ENCODE data around the gene CDKN1C.

Gene CDKN1C

DNA sequence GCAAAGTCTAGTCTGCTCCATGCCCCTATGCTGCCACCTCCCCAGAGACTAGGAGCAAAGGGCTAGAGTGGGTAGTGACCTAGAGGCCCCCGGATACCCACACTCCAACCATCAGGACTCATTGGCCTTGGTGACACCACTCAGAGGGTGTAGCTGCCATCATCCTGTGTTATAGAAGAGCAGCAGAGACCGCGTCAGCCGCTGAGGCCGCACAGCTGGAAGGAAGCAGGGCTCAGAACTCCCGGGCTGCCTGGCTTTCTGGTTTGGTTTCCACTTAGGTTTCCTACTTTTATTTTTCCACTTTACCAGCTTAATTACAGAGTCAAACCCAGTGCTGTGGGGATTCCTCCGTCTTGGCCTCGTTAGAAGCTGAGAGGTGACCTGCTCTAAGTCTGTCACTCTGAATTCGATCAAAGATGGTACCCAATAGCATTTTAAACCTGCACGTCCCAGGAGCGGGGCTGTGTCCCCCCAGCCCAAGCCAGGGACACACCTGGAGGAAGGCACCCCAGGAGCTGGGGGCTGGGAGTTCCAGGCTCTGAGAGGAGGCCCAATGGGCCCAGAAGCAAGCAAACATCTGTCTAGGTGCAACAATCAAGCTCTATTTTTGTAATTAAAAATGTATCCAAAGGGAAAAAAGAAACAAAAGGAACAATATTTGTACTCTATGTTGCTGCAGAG, 2.1 kb upstream of the CDKN1C start:
- DNase-seq, result no peak

DNA sequence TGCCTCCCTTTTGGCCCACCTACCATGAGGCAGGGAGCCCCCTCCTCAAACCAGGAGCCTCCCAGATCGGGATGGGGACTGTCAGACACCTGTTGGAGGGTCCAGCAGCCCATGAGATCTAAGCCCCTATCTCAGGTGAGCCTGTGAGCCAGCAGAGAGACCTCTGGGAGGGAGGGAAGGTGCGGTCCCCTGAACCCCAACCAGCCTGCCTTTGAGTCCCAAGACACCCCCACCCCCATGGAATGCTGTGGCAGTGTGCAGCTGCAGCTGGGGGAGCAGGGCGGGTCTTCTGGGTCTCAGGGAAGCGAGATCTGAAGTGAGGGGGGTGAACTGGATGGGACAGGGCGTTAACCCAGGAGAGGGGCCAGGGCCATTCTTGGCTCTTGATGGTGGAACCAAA, 1.4 kb upstream of the CDKN1C start:
- no peak for DNase-seq

DNA sequence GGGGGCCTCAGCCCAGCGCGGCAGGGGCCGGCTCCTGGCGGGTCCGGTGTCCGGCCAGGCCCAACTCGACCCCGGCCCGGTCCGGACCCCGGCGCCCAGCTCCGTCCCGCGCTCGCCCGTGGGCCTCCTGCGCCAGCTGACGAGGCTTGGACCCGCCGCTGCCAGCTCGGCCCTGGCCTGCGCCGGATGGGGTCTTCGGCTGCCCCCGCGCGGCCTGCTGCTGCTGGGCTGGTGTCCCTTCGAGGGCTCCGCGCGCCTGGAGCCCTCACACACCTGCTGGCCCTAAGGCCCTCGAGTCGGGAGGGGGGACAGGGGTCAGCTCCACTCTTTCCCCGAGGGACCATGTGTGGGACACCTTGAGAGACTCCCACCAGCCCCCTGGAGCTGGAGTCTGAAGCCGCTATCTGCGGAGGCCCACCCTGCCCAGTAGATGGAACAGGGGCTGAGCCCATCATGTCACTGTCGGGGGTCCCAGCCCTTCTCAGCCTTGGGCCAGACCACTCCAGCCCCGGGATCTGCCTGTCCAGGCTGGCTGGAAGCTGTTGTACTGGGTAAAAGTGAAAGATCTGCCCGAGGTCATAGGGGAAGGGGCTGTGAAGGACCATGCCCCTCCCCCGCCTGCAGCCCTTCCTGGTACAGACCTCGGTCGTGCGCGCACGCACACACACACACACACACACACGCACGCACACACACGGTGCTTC, 768 bp upstream of the CDKN1C start:
- no peak for DNase-seq

DNA sequence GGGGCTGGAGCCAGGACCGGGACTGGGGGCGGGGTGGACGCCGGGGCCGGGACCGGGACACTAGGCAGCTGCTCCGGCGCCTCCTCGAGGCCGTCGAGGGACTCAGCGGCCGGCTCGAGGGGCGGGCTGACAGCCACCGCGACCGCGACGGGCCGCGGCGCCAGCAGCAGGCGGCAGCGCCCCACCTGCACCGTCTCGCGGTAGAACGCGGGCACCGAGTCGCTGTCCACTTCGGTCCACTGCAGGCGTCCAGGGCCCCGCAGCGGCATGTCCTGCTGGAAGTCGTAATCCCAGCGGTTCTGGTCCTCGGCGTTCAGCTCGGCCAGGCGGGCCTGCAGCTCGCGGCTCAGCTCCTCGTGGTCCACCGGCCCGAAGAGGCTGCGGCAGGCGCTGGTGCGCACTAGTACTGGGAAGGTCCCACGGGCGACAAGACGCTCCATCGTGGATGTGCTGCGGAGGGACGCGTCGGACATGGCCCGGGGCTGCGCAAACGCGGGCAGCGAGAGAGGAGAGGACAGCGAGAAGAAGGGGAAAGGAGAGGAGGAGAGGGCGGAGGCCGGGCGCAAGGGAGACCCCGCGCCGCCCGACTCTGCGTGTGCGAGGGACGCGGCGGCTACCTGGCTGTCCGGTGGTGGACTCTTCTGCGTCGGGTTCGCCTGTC, 428 bp downstream of the CDKN1C start:
- no peak for DNase-seq

DNA sequence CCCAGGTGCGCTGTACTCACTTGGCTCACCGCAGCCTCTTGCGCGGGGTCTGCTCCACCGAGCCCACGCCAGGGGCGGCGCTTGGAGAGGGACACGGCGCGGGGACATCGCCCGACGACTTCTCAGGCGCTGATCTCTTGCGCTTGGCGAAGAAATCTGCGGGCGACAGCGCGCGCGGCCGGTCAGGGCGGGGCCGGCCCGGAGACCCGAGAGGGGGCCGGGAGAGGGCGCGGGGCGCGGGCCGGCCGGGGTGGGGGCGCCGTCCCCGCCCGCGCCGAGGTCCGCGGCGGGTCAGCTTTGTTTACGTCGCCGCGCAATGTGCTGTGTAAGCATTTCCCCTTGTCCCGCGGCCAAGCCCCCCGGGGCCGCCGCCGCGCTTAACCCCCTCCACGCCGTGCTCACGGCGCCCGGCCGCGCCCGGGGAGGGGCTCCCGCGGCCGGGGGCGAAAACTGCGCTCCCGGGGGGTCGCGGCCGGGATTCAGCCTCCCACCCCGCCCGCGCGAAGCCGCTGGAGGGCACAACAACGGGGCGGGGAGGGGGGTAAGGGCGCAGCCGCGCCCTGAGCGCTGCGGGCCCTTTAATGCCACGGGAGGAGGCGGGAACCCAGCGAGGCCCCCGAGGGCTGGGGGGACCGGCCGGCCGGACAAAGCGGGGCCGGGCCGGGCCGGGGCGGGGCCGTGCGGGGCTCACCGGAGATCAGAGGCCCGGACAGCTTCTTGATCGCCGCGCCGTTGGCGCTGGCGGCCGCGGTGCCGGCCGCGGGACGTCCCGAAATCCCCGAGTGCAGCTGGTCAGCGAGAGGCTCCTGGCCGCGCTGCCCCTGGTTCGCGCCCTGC, 1.4 kb downstream of the CDKN1C start:
- no peak for DNase-seq

DNA sequence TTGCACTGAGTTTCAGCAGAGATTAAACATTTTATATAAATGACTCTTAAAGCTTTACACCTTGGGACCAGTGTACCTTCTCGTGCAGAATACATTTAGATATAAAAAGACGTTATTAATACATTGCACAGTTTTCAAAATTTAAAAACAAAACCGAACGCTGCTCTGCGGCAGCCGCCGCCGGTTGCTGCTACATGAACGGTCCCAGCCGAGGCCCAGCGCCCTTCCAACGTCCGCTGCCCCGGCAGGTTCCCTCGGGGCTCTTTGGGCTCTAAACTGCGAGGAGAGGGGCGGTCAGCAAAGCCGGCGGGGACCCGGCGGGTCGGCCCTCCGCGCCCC, 2.0 kb downstream of the CDKN1C start:
- no peak for DNase-seq

DNA sequence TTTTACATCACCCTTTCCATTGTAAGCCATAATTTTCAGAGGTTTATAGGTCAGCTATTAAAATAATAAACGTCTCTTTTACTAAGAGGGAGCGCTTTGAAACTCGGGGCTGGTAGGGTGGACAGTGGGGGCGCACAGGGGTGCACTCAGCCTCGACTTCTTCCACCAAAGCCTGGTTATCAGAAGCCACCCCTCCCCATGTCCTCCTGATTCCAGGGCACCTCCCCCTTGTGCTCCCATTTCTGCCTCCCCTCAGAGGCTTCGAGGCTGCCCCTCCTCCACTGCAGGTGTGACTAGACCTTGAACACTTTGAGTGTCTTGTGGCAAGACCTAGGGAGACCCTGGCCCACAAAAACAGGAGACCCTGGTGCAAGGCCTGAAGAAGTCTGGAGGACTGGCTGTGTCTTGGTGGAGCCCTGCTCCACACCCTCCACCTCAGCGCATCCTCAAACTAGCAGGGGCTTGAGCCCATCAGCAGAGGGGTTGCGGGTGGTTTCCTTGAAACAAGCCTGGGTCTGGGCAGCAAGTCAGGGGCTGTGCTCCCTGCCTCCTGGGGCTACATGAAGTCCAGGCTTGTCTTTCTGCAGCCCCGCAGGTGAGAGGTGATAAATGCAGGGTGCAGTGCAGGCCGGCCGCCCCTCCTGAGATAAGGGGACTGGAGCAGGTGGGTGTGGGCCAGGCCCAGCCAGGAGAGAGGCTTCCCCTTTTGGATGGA, 3.0 kb downstream of the CDKN1C start:
- no peak for DNase-seq

DNA sequence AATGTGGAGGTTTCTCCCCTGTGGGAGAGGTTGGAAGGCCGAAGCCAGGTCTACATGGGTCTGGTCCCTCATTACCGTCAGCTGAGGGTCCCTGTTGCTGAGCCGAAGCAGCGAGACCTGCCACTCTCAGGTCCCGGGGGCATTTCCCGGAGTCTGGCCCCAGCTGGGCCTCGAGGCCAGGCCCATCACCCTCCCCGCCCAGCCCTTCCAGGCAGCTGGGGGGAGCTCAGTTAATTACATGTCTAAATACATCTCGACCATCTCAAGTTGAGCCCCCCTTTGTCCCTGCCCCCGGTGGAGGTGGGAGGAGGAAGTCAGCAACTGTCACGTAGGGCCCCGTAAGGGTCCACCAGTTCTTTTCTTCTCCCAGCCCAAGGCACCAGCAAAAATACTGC, 3.6 kb downstream of the CDKN1C start:
- no peak for DNase-seq

DNA sequence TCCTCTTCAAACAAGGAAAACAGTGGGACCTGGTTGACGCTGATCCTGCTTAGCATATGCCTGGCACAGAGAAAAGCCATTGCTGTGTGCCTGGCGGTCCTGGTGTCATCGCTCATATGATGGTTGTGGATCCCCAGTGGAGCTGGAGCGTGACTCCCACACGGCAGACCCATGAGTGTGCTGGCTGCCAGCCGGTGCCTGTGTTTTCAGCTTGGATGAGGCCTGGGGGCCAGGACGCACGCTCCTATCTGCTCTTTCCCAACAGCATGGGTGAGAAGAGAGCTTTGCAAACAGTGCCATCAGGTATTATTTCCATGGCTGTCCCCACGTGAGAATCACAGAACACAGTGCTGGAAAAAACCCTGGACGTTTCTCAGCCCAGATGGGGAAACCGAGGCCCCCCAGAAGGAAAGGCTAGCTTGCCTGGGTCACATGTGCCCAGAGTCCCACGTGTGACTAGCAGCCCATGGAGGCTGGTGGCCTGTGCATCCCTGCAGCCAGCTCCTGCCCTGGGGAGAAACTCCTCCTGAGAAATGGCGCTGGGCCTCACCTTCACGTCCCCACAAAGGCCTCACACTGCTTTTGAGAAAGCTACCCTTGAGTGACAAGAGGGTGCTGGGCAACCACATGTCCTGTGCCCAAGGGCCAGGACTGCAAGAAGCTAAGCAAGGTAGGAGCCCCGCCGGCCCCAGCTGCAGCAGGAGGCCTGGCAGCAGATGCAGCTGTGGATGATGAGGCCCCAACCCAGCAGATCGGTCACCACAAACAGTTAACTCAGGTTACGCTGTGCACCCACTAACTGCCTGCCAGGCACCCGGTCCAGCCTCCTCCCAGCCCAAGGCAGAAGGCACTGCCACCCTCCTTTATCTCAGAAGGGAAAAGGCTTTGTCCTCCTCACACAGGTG, 4.2 kb downstream of the CDKN1C start:
- DNase-seq, result no peak

DNA sequence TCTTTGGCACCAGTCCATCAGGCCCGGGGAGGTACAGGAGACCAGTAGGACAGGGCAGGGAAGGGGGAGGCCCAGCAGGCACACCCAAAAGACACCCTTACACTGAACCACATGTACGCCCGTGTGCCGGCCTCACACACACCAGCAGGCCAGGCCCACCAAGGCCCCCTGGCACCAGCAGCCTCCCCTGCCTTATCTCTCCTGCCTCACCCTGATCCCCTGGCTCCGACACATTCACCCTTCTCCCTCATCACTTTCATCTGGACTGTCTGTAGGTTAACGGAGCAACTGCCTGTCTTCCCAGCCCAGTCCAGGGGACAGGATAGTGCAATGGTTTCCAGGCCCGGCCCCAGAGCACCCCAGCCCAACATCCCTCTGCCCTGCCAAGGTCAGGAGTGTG, 4.9 kb downstream of the CDKN1C start:
- no peak for DNase-seq

DNA sequence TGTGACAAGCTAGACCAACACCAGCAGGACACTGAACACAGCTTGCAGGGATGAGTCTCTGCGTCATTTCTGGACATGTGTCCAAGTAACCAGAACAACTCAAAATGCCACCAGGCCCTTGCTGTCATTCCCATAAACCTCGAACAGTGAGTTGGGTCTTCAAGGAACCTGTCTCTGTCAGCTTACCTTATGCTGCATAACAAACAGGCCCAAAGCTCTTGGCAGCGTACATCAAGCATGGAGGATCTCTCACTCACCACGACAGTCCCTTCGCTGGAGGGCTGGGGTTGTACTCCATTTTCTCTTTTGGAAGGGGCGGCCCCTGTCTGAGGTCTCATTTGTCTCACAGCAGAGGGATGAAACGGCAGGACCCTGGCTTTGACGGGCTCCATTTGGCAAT, 6.8 kb downstream of the CDKN1C start:
- DNase-seq, result no peak

DNA sequence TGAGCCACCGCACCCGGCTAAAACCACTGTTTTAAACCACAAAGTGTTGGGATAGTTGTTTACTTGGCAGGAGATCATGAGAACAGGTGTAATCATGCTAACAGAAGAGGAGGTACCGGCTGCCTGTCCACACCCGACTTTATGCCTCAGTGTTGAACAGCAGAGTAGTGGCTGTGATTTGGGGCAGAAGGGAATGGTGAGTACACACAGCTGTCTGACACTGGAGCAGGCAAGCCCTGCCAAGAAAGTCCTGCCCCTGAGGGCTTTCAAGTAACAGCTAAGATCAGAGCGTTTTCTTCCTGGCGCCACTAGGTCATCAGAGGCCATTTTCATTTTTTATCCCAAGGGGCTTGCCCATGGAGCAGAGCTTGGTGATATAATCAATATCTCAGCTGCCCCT, 8.1 kb downstream of the CDKN1C start:
- DNase-seq, result no peak

DNA sequence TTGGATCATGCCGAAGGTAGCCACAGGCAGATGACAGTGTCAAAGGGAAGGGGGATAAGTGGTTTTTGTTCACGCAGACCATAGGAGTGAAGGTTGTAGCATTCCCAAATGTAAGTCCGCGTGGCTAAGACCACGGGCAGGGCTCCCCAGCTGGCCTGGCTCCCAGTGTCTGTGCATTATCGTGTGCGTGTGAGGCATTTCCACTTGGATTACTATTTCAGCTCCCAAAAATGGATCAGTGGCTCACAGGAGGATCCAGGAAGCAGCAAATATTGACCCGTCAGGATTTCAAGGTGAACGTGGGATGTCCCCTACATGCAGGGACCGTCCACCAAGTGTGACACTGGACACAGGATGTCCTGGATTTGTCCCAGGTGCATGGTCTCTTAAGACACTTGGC, 10.6 kb downstream of the CDKN1C start:
- no peak for DNase-seq

DNA sequence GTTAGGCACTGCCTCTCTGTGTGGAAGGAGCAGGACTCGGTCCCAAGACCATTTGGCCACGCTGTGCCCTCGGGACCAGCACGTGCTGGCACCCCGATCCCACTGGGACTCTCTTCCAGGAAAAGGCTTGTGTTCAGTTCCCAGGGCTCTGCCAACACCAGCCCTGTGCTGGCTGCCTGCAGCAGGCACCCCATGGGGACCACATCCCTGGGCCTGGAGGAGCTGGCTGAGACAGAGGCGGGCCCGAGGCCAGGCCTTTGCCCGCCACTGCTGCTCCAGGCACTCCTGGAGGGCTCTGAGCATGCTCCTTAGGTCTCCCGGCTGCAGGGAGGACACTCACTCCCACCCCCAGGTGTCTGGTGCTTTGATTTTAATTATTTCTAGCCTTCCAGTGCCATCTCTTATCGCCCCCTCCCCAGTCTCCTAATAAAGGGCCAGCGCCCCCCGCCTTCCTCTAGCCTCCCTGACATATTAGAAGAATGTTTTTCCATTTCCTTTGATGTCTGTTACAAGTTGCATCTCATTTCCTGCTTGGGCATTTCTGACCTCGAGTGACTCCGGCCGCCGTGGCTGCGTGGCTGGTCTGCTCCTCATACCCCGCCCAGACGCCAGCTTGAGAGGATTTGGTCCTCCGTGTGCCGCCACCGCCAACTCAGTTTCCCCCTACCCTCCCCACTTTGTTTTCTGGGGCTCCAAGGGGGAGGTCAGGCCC, 14.4 kb downstream of the CDKN1C start:
- DNase-seq, result peak in 1 of 2 experiments; percentile 63

DNA sequence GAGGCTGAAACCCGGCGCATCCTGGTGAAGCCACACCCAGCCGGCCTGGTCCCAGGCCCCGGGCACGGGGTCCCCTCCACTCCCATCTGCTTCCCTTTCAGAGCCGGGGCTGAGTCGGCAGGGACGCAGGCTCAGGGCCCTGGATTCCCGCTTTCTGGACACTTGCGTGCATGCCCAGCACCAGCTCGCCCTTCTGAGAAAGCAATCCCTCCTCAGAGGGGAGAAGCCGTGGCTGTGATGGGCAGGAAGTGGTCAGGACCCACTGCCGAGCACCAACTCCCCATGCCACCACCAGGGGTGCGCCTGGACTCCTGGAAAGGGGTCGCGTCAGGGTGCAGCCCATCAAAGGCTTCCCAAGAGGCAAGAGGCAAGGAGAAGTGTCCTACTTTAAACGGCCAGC, 15.1 kb downstream of the CDKN1C start:
- DNase-seq, result no peak

DNA sequence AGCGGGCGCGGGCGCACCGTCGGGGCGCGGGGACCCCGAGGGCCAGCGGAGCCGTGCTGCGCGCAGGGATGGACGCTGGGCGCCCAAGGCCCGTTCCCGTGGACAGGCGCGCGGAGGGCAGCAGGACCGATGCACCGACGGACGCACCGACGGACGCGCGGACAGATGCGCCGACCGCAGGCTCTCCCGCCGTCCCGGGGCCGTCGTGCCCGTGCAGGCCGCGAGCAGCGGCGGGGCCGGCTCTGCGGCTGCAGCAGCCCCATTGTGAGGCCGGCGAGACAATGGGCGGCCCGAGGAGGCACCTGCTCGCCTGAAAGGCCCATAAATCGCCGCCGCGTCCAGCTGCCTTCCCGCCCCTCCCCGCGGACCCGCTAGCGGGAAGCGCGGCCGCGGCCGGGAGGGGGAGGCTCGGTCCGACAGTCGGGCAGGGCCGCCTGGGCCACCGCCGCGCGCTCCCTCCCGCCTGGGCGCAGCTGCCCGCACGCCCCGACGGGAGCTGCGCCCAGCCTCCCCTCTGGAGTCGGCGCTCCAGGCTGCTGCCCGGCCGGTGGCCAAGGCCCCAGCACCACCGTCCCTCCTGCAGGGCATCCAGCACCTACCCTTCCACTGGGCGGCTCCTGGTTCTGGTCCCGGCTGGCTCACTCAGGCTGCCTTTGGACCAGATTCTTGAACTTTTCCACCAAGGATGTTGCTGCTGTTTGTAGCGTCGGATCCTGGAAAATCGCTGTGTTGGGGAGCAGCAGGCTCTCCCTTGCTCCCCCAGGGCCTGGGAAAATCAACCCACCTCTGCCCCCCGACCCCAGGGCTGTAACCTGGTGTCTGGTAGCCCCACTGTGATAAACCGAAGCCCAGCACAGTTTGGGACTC, 15.8 kb downstream of the CDKN1C start:
- DNase-seq, result no peak

DNA sequence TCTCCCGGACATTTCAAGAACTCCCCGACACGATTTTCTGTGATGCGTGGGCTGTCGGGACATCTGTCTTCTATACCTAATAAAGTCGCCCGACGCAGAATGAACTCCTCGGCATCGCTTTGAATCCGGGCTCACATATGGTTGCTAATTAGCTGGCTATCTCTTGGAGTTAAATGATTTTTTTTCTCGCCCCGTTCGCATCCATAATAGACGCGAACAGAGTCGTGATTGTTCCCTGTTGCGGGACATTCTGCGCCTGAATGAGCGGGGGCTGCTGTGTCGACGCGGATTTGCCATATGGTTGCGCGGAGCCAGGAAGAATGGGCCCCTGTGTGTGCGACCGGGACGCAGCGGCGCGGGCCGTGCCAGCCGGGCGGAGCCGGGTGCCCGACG, 16.4 kb downstream of the CDKN1C start:
- no peak for DNase-seq

DNA sequence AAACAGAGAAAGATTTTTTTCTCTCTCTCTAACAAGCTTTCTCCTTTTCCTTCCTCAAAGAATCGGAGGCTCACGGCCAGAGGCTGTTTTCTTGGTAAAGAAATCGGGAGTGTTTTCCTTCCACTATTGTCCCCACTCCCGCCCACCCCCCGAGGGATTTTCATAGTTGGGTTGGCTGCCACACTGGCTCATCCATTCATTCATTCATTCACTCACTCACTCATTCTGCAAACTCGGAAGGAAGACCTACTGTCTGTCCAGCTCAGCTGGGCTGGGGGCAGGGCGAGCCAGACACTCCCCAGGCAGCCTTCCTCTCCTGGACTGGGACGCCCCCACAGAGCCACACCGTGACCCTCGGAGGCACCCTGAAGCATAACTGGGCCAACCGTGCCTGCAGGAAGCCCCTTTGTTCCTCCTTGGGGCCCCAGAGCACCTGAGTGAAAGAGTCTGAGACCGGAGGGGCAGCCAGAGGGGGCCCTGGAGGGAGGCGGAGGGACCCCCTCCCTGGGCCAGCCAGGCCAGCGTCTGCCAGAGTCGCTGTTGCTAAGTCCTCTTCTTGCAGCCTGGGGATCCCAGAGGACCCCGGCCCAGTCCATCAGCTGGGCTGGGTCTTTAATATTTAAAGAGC, 17.0 kb downstream of the CDKN1C start:
- no peak for DNase-seq

DNA sequence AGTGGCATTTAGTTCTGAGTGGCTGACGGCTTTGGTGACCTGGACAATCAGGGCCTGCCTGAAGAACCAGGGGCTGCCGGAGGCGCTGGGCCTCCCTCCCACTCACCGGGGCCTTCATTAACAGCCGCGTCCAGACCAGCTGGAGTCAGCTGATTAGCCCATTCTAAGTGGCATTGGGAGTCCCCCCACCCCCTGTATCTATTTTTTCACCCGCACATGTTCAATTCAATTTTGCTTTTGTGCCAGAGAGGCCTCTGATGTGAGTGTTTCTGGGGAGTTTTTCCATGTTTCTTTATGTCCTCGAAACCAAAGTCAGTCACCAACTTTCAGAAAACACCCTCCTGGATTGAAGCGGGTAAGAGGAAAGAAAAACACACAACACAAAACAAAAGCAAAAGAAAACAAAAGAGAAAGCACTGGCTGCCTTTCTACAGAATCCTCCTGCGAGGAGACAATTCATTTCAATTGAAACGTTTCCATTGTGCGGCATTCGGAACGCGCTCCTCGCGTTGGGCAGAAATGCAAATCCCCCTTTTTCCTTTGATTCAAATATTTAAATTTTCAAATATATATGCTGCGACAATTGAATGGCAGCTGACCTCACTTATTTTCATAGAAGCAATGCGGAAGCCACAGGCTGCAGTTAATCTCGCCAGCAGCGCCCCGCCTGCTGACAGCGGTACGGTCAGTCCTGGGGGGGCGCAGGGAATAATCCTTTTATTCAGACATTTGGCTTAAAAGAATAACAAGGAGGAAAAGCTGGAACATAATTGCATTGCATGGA, 17.7 kb downstream of the CDKN1C start:
- no peak for DNase-seq

Measured in NCI-H446 (cell line).